Cardiac muscle cell (in vitro differentiated cells and primary cell): Measurements from ENCODE around the gene ARL5B. TPM values are rescaled to one million over a fixed set of nuclear protein-coding genes. Genes with fewer than 3 reads are reported as not detected.
"Not testable (repeated sequence)": the region's sequence is repeated elsewhere in the genome, so short reads cannot be mapped to it uniquely, and the experiment has no call there.

Experiments used
- DNase-seq, 2 donors: peaks; one replicate each; pipeline versions ENCODE4 v3.0.0 to v3.0.0-alpha.2; 2010 to 2017; ENCODE audit warnings: low read depth in 1 of 2, low spot score in 1 of 2
- H3K27ac ChIP-seq: fragments of 200-600 bp; sonication (generic); 2 replicates; pipeline ENCODE4 v1.5.1; 2016
- H3K27me3 ChIP-seq: fragments of 200-600 bp; sonication (generic); 2 replicates; pipeline ENCODE4 v1.6.0; 2016; ENCODE audit warnings: control low read depth
- H3K36me3 ChIP-seq: fragments of 200-600 bp; sonication (generic); 2 replicates; pipeline ENCODE4 v1.5.1; 2016; ENCODE audit warnings: control low read depth
- H3K4me1 ChIP-seq: fragments of 200-600 bp; sonication (generic); 2 replicates; pipeline ENCODE4 v1.8.1; 2017; ENCODE audit warnings: low read depth, mild to moderate bottlenecking, mixed run types
- H3K4me3 ChIP-seq: fragments of 200-600 bp; sonication (generic); 2 replicates; pipeline ENCODE4 v1.5.1; 2016; ENCODE audit warnings: mild to moderate bottlenecking
- H3K9me3 ChIP-seq: fragments of 200-600 bp; sonication (generic); 2 replicates; pipeline ENCODE4 v1.5.1; 2017; ENCODE audit warnings: low read depth, mild to moderate bottlenecking, control low read depth
- polyA plus RNA-seq: library from polyadenylated mRNA; unstranded; fragments of >200 nt; fragmentation: Nextera tagmentation; extraction: Ambion mirVana; gene quantifications from 2 replicates; pipeline ENCODE4 v1.2.1, GENCODE V29; 2016
- total RNA-seq: library from RNA; depleted of rRNA; stranded (reverse); fragments of >200 nt; gene quantifications from 2 replicates; pipeline ENCODE4 v1.2.3, GENCODE V29; 2016
- TF ChIP-seq, protein P1 (sequence below): IDR thresholded peaks from 2 replicates; pipeline ENCODE4 v1.5.1; 2012; ENCODE audit warnings: low read depth, mild to moderate bottlenecking, low read length

ARL5B gene
- total and polyA plus RNA-seq, 2 experiments from 2014 or later: 15.9 to 30.3 TPM

DNA sequence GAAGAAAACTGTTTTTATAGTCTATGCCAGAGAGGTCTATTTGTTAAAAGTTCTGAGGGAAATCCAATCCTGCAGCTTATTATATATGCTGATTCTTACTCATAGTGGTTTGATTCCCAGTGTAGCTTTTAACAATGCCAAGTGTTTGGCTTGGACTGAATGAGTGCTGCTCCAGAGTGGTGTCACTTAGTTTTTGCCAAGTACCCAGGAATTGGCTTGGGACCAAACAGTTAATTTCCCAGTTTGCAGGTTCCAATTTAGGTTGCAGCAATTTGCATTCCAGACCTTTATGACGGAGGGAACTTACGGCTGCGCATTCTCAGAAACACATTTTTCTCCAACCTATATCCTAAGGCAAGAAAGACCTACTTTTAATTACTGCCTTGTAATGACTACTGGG lies 40.2 kb upstream of the ARL5B start:
- no peaks in the 10 kb centered on the region for H3K27me3 ChIP-seq
- H3K4me3 ChIP-seq: no peak overlapping the region
- DNase-seq: peak in 1 of 2 donors; percentile 38
- peaks cover 9% of the 10 kb centered on the region for H3K4me1 ChIP-seq
- H3K36me3 ChIP-seq: peaks cover 6% of the 10 kb centered on the region
- no peak overlapping the region for H3K27ac ChIP-seq
- H3K9me3 ChIP-seq: no peaks in the 10 kb centered on the region
- TF ChIP-seq, protein P1, sequence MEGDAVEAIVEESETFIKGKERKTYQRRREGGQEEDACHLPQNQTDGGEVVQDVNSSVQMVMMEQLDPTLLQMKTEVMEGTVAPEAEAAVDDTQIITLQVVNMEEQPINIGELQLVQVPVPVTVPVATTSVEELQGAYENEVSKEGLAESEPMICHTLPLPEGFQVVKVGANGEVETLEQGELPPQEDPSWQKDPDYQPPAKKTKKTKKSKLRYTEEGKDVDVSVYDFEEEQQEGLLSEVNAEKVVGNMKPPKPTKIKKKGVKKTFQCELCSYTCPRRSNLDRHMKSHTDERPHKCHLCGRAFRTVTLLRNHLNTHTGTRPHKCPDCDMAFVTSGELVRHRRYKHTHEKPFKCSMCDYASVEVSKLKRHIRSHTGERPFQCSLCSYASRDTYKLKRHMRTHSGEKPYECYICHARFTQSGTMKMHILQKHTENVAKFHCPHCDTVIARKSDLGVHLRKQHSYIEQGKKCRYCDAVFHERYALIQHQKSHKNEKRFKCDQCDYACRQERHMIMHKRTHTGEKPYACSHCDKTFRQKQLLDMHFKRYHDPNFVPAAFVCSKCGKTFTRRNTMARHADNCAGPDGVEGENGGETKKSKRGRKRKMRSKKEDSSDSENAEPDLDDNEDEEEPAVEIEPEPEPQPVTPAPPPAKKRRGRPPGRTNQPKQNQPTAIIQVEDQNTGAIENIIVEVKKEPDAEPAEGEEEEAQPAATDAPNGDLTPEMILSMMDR: no peak

DNA sequence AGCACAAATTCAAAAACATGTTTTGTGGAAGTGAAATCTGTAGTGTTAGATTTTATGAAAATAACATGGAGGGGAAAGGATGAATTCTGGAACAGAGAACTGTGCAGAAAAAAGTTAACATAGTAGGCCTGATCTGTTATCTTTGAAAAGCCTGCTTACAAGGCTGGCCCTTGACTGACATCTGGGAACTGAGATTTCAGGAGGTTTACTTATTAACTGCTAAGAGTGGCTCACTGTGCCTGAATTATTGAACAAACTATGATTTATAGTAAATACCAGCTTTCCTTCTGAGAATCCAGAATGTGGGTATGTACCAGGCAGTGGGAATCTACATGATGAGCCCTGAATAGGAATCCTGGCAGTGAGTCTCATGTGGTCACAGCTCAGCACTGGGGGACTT lies 38.4 kb upstream of the ARL5B start:
- Histone ChIP-seq H3K4me3 (no peak overlapping the region), H3K36me3 (no peaks in the 10 kb centered on the region), H3K9me3 (no peaks in the 10 kb centered on the region), H3K27ac (no peak overlapping the region), H3K27me3 (no peaks in the 10 kb centered on the region), H3K4me1 (peaks cover 12% of the 10 kb centered on the region)
- DNase-seq: no peak
- TF ChIP-seq, protein P1: no peak

DNA sequence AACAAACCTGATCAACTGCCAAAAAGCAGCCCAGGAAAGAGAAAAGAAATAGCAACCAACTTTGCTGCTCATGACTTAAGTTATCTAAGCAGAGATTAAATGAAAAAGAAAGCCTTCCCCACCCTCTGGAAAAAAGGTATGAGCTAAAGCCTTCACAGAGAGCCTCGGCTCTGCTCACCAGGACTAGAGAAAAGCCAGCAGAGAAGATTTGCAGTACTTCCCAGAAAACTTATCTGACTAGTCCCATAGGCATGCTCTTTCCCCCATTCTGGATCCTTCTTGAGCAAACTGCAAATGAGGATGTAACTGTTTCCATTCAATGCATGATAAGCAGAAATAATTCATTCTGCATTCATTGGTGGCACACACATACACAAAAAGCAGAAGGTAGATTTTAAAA lies 35.6 kb upstream of the ARL5B start:
- H3K36me3 ChIP-seq, H3K4me3 ChIP-seq, H3K9me3 ChIP-seq, H3K27ac ChIP-seq, H3K27me3 ChIP-seq: not testable (repeated sequence)
- peak in 1 of 2 donors; percentile 65 for DNase-seq
- peaks cover 16% of the 10 kb centered on the region for H3K4me1 ChIP-seq

DNA sequence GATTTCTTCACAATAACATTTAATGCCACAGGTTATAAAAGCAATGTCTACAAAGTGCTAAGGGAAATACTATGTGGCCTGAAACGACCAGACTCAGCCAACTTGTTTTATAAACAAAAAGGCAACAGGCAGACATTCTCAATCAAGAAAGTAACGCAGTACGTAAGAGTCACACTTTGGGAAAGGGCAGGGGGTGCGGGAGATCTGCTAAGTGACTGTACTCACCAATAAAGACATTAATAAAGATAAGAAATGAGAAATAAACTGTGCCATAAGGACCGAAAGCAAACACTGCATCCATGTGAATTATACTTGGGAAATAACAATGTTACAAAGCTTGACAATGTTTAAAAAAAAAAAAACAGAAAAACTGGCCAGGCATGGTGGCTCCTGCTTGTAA lies 33.3 kb upstream of the ARL5B start:
- Histone ChIP-seq H3K4me1 (peaks cover 11% of the 10 kb centered on the region), H3K4me3 (no peak overlapping the region), H3K27ac (no peak overlapping the region), H3K9me3 (no peaks in the 10 kb centered on the region), H3K36me3 (no peaks in the 10 kb centered on the region), H3K27me3 (no peaks in the 10 kb centered on the region)
- no peak for DNase-seq
- TF ChIP-seq, protein P1: no peak

DNA sequence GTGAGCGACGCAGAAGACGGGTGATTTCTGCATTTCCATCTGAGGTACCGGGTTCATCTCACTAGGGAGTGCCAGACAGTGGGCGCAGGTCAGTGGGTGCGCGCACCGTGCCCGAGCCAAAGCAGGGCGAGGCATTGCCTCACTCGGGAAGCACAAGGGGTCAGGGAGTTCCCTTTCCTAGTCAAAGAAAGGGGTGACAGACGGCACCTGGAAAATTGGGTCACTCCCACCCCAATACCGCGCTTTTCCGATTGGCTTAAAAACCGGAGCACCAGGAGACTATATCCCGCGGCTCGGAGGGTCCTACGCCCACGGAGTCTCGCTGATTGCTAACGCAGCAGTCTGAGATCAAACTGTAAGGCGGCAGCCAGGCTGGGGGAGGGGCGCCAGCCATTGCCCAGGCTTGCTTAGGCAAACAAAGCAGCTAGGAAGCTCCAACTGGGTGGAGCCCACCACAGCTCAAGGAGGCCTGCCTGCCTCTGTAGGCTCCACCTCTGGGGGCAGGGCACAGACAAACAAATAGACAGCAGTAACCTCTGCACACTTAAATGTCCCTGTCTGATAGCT lies 31.7 kb upstream of the ARL5B start:
- H3K27me3 ChIP-seq, H3K9me3 ChIP-seq, H3K36me3 ChIP-seq, H3K4me1 ChIP-seq: not testable (repeated sequence)
- Histone ChIP-seq H3K4me3 (peak overlapping the region; percentile 35), H3K27ac (peak overlapping the region; percentile 77)
- DNase-seq: peak; percentile 68 to 82

DNA sequence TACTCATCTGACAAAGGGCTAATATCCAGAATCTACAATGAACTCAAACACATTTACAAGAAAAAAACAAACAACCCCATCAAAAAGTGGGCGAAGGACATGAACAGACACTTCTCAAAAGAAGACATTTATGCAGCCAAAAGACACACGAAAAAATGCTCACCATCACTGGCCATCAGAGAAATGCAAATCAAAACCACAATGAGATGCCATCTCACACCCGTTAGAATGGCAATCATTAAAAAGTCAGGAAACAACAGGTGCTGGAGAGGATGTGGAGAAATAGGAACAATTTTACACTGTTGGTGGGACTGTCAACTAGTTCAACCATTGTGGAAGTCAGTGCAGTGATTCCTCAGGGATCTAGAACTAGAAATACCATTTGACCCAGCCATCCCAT lies 26.7 kb upstream of the ARL5B start:
- not testable (repeated sequence) for H3K4me1 ChIP-seq, H3K36me3 ChIP-seq, H3K27me3 ChIP-seq, DNase-seq, H3K4me3 ChIP-seq, H3K27ac ChIP-seq, H3K9me3 ChIP-seq

DNA sequence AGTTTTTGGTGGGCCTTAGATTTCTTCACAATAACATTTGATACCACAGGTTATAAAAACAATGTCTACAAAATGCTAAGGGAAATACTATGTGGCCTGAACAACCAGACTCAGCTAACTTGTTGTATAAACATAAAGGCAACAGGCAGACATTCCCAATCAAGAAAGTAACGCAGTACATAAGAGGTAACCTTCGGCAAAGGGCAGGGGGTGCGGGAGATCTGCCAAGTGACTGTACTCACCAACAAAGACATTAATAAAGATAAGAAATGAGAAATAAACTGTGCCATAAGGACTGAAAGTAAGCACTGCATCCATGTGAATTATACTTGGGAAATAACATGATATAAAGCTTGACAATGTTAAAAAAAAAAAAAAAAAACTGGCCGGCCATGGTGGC lies 23.2 kb upstream of the ARL5B start:
- Histone ChIP-seq H3K27ac (no peak overlapping the region), H3K4me3 (no peak overlapping the region), H3K4me1 (no peaks in the 10 kb centered on the region), H3K36me3 (no peaks in the 10 kb centered on the region), H3K9me3 (no peaks in the 10 kb centered on the region), H3K27me3 (no peaks in the 10 kb centered on the region)
- DNase-seq: no peak
- TF ChIP-seq, protein P1: no peak

DNA sequence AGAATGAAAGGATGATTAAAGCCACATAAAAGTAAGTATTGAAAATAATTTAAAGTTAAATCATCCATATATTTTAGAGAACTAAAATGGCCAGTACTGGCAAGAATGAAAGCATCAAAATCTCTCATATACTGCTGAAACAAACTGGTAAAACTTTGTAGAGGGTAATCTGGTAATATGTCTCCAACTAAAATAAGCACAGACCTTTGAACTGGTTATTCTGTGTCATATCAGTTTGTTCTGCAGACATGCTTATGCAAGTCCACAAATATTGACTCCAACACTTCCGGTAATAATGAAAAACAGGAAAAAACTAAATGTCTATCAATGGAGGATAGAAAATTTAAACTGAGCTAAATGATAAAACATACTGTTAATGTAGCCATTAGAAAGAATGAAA lies 21.8 kb upstream of the ARL5B start:
- H3K36me3 ChIP-seq, H3K27me3 ChIP-seq, H3K4me3 ChIP-seq, H3K27ac ChIP-seq, H3K9me3 ChIP-seq, DNase-seq, H3K4me1 ChIP-seq: not testable (repeated sequence)

DNA sequence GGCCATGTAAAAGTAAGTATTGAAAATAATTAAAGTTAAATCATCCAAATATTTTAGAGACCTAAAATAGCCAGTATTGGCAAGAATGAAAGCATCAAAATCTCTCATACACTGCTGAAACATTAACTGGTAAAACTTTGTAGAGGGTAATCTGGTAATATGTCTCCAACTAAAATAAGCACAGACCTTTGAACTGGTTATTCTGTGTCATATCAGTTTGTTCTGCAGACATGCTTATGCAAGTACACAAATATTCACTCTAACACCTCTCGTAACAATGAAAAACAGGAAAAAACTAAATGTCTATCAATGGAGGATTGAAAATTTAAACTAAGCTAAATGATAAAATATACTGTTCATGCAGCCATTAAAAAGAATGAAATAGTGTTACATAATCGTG lies 19.5 kb upstream of the ARL5B start:
- not testable (repeated sequence) for H3K36me3 ChIP-seq, H3K4me3 ChIP-seq, H3K9me3 ChIP-seq, H3K4me1 ChIP-seq, H3K27me3 ChIP-seq, H3K27ac ChIP-seq, DNase-seq
